ENCODE measurements around the gene YTHDC1. TPM values are rescaled to one million over a fixed set of nuclear protein-coding genes. Genes with fewer than 3 reads are reported as not detected.

The YTHDC1 gene
- total and polyA plus RNA-seq, 2 experiments from 2014 or later: 72.3 to 144 TPM

GRCh38 chr4:68352791-68353190, 2.9 kb upstream of the YTHDC1 start:
- peaks cover 20% of the 10 kb centered on the region for H3K79me2 ChIP-seq (replicated peaks; ENCODE audit: insufficient read depth)
- H3K27ac ChIP-seq (ENCODE audit: low read depth): no peak overlapping the region
- peaks cover 8% of the 10 kb centered on the region; the same call in 1 of the 2 replicates for H3F3A ChIP-seq (replicated peaks; ENCODE audit: low read depth)
- H3K4me3 ChIP-seq: no peak overlapping the region
- H3K4me1 ChIP-seq (ENCODE audit: insufficient read depth): peaks cover 4% of the 10 kb centered on the region
- H3K27ac Mint-ChIP-seq: no peak overlapping the region
- peaks cover 2% of the 10 kb centered on the region for H3K27me3 Mint-ChIP-seq (ENCODE audit: insufficient read depth, low read depth, poor library complexity)
- peaks cover 10% of the 10 kb centered on the region; the same call in 2 of the 3 replicates for H3K36me3 Mint-ChIP-seq (ENCODE audit: low read depth)
- DNase-seq (ENCODE audit: low spot score) (no peak), ATAC-seq (no peak)
- H3K4me2 ChIP-seq: no peak overlapping the region
- H2AFZ ChIP-seq: peak overlapping the region; percentile 11; the same call in 1 of the 2 replicates
- TF ChIP-seq ZNF331 (CRISPR knock-in tag; IDR thresholded peaks at IDR 0.05; ENCODE audit: low read depth) (no peak), STAT1 (IDR thresholded peaks at IDR 0.05; ENCODE audit: unreplicated experiment) (no peak), CTCF (conservative IDR thresholded peaks at IDR 0.05; ENCODE audit: low read depth in 2 of 2) (no peak), NANOG (IDR thresholded peaks at IDR 0.05; ENCODE audit: borderline replicate concordance) (no peak), ETS1 (IDR thresholded peaks at IDR 0.05) (no peak), EZH2 (IDR thresholded peaks at IDR 0.05; ENCODE audit: low read depth, unreplicated experiment) (no peak), CREB1 (CRISPR knock-in tag; IDR thresholded peaks at IDR 0.05; ENCODE audit: low read depth) (no peak), JUNB (IDR thresholded peaks at IDR 0.05; ENCODE audit: unreplicated experiment) (no peak), ZNF462 (CRISPR knock-in tag; IDR thresholded peaks at IDR 0.05) (no peak), REST (IDR thresholded peaks at IDR 0.05; ENCODE audit: unreplicated experiment) (no peak), EZH2phosphoT487 (IDR thresholded peaks at IDR 0.05; ENCODE audit: unreplicated experiment) (no peak), ZNF114 (CRISPR knock-in tag; IDR thresholded peaks at IDR 0.05) (no peak), POLR2AphosphoS5 (IDR thresholded peaks at IDR 0.05; ENCODE audit: low read depth) (no peak)
- H3K4me3 Mint-ChIP-seq: no peak overlapping the region
- H3K4me1 Mint-ChIP-seq: peaks cover 3% of the 10 kb centered on the region; the same call in 1 of the 3 replicates
- H3K9me3 Mint-ChIP-seq: no peaks in the 10 kb centered on the region
- H3K27me3 ChIP-seq (ENCODE audit: insufficient read depth): no peaks in the 10 kb centered on the region
- no peaks in the 10 kb centered on the region for H3K9me2 ChIP-seq (ENCODE audit: insufficient read depth)
- no peaks in the 10 kb centered on the region for H3K36me3 ChIP-seq (ENCODE audit: insufficient read depth)
- H4K20me1 ChIP-seq (replicated peaks; ENCODE audit: insufficient read depth): peaks cover 11% of the 10 kb centered on the region
